Right lobe of liver (tissue), 4 donors: Measurements from ENCODE around the gene CD81.

ENCODE experiments used
- POLR2A ChIP-seq: fragments of 450-650 bp; IDR thresholded peaks from one replicate; pipeline ENCODE4 v1.6.1; 2017; ENCODE audit warnings: antibody characterized with exemption, mild to moderate bottlenecking
- TF ChIP-seq, protein P1 (sequence below), 4 donors: fragments of 200-600 bp in 3 of 4; fragments of 450-650 bp in 1 of 4; IDR thresholded peaks; one replicate each; pipeline versions ENCODE4 v1.5.1 to v1.8.0; 2016 to 2022; ENCODE audit warnings: antibody characterized with exemption in 4 of 4, mild to moderate bottlenecking in 2 of 4
- donor health status: DM: no; HTN: no; CAD: no.
- donor health status: DM: no; HTN: no; CAD: no.
- donor health status: DM: no; HTN: yes; CAD: no.

DNA sequence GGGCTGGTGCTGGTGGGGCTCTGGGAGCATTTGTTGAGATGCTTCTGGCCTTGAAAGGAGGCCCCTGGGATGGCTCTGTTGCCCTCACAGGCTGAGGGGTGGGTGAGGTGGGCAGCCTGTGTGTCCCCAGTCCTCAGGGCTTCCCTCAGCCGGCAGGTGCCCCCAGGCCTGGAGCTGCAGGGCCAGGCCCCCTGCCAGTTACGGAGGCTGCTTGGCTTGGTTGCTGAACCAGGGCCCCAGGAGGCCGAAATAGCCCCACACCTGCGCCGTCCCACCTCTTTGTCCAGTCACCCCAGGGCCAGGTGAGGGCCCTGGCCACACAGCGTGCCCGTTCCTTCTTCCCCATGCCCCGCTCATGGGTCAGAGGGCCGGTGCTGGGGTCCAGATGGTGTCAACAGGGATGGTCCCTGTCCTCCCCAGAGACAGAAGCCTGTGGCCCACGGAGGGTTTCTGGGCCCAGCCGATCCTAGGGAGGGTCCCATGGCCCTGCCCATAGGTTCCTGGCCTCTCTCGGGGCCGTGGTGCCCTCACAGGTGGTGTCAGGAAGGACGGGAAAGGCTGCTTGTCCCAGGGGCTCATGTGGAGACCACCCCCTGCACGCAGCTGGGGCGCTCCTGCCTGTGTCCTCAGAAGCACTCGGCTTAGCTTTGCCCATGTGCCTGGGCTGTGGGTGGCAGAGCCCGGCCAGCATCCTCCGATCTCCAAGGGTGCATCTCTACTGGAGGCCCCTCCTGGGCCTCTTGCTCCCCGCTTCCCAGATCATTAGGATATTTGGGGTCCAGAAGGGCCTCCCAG lies 14.3 kb downstream of the CD81 start:
- TF ChIP-seq, protein P1, sequence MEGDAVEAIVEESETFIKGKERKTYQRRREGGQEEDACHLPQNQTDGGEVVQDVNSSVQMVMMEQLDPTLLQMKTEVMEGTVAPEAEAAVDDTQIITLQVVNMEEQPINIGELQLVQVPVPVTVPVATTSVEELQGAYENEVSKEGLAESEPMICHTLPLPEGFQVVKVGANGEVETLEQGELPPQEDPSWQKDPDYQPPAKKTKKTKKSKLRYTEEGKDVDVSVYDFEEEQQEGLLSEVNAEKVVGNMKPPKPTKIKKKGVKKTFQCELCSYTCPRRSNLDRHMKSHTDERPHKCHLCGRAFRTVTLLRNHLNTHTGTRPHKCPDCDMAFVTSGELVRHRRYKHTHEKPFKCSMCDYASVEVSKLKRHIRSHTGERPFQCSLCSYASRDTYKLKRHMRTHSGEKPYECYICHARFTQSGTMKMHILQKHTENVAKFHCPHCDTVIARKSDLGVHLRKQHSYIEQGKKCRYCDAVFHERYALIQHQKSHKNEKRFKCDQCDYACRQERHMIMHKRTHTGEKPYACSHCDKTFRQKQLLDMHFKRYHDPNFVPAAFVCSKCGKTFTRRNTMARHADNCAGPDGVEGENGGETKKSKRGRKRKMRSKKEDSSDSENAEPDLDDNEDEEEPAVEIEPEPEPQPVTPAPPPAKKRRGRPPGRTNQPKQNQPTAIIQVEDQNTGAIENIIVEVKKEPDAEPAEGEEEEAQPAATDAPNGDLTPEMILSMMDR (IDR thresholded peaks at IDR 0.05), result no peak
- no peak for TF ChIP-seq POLR2A
